T47D (cell line): ENCODE measurements around the gene NAA10.

Experiments used
- DNase-seq, 2 experiments: peaks; one replicate each; pipeline versions ENCODE4 v3.0.0 to v3.0.0-alpha.2; 2011 to 2012; ENCODE audit warnings: low read depth in 1 of 2, low spot score in 1 of 2
- JUND ChIP-seq: IDR thresholded peaks from 2 replicates; pipeline ENCODE4 v1.6.1; 2012; ENCODE audit warnings: low read depth
- in situ Hi-C: cut with HindIII; loops from 2 replicates; pipeline ENCODE4 v1.10.0; 2016; ENCODE audit warnings: low sequenced_read_pairs, low pct_unique_long_range_greater_than_20kb

NAA10 gene

DNA sequence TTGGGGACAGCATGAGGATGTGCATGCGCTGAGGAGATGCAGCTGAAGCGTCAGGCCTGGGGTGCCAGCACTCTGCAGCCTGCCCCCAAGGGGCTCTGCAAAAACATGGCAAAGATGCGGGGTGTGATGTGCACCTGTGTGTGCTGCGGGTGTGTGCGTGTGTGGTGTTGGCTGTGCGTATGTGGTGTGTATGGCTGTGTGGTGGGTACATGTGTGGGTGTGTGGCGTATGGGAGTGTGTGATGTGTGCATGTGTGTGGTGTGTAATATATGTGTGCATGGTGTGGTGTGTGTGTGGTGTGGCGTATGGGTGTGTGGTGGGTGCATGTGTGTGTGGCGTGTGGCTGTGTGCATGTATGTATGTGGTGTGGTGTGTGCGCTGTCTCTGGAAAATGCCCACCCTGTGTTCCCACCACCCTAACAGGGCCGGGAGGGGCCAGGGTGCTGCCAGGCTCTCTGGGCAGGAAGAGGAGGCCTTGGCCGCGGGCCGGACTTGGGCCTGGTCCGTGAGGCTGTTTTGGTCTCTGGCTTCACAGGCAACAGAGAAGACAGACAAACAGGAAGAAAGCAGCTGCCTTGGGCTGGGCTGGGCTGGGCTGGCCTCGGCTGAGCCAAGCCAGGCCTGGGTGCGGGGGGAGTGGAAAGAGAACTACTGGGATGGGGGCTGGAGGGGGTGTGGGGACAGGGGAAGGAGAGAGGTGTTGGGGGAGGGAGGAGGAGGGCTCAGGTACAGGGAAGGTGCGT, 31.4 kb downstream of the NAA10 start:
- DNase-seq: no peak
- no peak for TF ChIP-seq JUND
- in situ Hi-C loops: no loop called here

DNA sequence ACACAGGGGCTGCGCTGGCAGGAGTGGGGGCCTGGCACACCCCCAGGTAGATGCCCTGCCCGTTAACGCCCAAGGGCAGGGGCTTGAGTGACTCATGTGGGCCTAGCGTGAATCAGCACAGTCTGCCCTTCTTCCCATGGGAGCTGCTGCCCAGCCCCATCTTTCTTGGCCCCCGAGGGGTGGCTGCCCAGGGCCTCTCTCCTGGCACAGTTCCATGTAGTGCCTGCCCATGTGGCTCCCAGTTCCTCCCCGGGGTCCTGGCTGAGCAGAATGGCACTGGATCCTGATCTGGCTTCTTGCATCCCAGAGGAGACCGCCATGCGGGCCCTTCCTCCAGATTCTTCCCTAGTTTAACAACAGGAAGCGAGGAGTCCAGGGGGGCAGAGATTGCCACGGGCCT, 32.5 kb downstream of the NAA10 start:
- TF ChIP-seq JUND: no peak
- DNase-seq: no peak
- in situ Hi-C loops: no loop called here

DNA sequence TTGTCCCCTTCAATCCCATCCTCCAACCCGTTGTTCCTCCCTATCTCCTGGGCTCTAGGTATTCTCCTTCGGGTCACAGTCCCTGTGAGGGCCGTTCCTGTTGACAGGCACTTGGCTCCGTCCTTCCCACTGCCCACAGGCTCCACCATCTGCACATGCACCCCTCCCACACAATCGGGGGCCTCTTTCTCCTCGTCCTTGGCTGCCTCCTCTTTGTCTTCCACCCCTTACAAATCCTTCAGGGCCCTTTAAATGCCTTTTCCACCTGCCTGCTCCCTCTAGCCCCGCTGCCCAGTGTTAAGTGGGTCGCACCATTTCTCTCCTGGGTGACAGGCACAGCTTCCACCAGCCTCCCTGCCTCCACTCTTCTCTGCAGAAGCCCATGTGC, 33.1 kb downstream of the NAA10 start:
- in situ Hi-C loops: no loop called here
- no peak for DNase-seq
- no peak for TF ChIP-seq JUND

DNA sequence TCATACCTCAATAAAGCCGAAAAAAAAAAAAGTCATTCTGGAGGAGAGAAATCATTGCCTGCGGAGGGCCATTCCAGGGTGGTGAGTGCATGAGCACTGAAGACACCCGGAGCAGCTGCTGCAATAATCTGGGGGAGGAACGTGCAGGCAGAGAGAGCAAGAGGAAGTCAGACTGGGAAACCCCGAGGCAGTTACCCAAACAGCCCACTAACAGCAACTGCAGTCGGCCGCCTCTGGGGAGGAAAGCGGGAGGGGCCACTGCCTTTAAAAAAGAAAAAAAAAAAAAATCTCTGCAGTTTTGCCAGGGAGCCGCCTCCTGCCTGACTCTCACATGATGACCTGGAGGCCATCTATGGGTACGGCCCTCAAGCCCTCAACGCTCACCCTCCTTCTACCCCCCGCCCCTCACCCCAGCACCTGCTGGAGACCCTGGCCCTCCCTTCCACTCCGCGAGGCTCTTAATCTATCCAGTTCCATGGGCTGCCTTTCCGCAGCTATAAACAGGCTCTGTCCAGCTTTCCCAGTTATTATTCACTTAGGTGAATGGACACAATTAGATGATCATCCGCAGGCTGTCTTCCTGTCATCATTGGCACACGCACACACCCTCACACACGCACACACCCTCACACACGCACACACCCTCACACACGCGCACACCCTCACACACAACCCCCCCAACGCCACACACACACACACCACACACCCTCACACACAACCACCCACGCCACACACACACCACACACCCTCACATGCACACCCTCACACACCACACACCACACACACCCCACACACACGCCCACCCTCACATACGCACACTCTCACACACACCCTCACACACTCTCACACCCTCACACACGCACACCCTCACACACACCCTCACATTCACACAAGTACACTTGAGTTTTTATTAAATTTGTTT, 33.7 kb downstream of the NAA10 start:
- no peak for TF ChIP-seq JUND
- in situ Hi-C loops: no loop called here
- DNase-seq: peak; percentile 45 to 46

DNA sequence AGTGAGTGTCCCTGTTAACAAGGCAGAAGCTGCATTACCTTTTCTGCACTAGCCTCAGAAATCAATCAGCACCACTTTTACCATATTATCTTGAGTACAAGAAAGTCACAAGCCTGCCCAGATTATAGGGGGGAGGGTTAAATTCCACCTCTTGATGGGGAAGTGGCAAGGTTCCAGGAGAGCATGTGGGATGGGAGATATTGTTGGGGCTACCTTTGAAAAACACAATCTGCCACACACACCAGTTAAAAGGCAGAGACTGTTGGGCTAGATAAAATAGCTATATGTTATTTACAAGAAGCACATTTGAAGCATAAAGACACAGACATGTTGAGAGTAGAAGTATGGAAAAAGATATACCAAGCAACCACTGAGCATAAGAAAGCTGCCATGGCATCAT, 36.9 kb downstream of the NAA10 start:
- no peak for TF ChIP-seq JUND
- in situ Hi-C loops: no loop called here
- DNase-seq: no peak

DNA sequence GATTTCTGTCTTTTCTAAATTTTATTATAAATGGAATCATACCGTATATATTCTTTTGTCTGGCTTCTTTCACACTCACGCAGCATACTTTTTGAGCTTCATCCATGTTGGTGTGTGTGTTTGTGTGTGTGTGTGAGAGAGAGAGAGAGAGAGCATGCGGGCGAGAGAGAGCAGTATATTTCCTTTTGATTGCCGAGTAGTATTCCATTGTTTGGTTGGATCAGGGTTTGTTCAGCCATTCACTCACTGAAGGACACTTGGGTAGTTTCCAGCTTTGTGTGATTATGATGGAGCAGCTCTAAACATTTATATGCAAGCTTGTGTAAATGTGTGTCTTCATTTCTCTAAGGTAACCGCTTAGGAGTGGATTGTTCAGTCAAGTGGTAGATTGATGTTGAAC, 45.7 kb downstream of the NAA10 start:
- no peak for TF ChIP-seq JUND
- DNase-seq: no peak
- in situ Hi-C loops: no loop called here

DNA sequence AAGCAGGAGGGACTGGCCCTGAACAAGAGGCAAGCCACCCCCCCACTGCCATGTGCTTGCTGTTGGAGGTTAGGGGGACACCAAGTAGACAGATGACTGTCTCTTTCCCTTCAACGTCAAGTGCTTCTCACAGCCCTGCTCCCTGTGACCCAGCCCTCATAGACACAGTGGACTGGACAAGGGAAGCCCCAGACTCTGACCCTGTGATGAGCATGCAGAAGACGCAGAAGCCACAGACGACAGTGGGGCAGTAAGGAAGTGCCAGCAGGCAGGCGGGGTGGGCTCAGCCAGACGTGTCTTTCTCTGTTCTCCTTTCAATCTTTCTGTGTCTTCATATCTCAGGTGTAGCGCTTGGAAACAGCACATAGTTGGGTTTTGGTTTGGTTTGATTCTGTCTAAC, 46.5 kb downstream of the NAA10 start:
- no peak for DNase-seq
- in situ Hi-C loops: no loop called here
- no peak for TF ChIP-seq JUND

DNA sequence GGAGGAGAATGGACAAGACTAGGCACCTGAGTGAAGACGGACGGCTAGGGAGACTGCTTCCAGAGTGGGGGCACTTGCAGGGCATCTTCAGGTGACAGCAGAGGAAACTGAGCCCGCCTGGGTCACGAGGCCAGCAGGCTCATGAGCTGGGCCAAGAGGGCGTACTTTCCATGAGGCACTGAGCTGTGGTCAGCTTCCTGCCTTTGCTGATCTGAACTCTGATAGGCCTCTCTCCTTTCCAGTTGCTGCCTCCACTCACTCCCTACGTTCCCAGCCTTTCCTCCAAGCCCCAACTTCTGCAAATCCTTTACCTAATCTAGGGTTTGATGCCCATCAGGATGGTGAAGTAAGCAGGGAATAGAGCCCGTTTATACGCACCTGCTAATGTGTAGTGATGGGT, 47.5 kb downstream of the NAA10 start:
- no peak for TF ChIP-seq JUND
- peak in 1 of 2 experiments; percentile 38 for DNase-seq
- in situ Hi-C loops: no loop called here

DNA sequence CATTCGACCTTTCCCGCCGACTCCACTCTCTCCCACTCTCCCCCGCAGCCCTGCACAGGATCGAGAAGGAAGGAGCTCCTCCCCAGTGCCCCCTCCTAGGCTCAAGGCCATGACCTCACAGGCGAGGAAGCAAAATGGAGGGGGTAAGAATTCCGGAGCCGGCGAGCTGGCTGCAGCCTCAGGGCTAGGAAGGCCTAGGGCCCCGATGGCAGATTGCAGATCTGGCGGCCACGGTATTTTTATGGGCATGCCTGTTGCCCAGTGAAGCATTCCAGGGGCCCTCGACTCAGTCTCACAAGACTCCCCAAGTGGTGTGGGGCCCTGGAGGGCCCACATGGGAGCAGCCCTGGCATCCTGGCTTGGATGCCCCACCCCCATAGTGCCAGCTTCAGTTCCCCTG, 47.9 kb downstream of the NAA10 start:
- no peak for TF ChIP-seq JUND
- in situ Hi-C loops: no loop called here
- DNase-seq: peak in 1 of 2 experiments; percentile 41

DNA sequence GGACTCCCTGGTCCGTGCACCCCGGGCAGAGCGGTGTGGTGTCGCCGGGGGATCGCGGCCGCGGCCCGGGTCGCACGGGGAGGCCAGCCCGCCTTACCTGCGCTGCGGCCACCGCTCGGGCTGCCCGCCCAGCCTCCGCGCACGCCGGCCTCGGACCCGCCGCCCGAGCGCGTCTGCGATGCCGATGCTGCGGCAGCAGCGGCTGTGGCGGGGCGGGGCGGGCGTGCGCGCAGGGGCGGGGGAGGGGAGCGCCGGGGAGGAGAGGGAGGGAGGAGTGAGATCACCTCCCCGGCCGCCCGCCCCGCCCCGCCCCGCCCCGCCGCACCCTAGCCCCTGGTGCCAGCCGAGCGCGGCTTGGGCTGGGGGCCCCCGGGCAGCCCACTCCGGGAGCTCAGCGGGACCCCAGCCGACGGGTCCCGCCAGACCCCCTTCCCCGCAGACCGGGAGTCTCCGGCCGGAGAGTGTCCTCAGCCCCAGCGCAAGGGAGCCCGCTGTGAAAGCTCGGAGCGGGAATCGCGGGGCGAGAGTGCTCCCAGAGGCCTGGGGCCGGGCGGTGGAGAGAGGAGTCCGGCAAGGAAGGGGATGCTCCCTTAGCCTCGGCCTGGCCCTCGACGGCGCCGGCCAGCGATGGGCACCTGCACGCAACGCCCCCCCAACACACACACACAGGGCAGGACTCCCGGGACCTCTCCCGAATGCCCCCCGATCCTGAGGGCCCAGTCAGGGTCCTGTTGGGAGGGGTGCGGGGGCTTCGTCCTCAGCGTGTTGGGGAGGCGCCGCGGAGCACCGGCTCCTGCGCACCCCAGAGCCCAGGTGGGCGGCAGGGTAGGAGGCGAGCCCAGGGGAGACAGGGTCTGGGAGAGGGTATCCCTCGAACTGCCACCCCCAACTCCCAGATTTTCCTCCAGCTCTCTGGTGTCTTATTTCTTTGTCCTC, 48.6 kb downstream of the NAA10 start, which contains the start of gene L1CAM:
TSS of gene L1CAM (minus strand) at position 206 of the 936 bp plus-strand sequence. CDS start 10,337 bp downstream, outside the sequence.
- peak in 1 of 2 experiments; percentile 26 for DNase-seq
- no peak for TF ChIP-seq JUND
- in situ Hi-C loops: no loop called here

DNA sequence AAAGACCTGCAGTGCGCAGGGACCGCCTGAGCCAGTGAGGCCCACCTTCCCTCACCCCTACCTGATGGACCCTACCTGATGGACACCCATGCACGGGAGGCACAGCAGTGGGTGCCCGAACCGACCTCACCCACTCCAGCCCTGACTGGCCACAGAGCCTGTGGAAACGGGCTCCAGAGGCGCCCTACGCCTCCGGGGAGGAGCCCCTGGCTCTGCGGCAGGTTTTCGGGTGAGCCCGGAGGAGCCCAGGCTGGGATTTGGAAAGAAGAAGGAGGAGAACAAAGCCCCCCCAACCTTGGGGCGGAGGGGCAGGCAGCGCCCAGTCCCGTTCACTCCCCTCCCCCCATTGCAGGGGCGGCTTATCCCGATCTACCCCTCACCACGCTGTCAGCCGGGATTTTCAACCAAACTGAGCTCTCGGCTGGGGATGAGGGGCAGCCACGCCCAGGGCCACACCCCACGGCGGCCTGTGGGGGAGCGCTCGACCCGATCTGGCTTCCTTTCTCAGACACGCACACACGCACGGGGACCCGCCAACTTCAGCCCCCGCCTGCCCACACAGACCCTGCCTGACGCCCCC, 49.5 kb downstream of the NAA10 start:
- DNase-seq: no peak
- TF ChIP-seq JUND: no peak
- in situ Hi-C loops: no loop called here

DNA sequence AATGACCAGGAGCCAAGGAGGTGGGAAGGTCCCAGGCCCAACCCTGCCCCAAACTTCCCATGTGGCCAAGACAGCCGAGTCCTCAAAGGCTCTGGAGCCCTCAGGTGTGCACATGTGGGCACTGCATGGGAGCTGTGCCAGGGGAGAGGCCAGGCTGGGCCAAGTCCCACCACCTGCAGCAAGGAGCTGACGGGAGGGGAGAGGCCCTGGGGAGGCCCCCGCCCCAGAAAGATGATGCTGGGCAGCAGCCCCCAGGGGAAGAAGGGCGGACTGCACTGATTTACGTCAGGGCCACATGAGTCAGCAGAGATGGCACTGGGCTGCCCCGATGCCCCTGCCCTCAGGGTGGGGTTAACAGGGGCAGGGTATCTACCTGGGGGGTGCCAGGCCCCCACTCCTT, 50.2 kb downstream of the NAA10 start:
- peak; percentile 21 to 56 for DNase-seq
- TF ChIP-seq JUND: no peak
- in situ Hi-C loops: no loop called here
